Endothelial cell of umbilical vein (primary cell): ENCODE results near the gene NEDD4L. TPM values are rescaled to one million over a fixed set of nuclear protein-coding genes. Genes with fewer than 3 reads are reported as not detected.

ENCODE experiments used
- BruUV-seq: library from RNA; stranded (reverse); fragments of 400-500 nt; replicated peaks from 2 replicates; lab custom pipeline; 2021; lab: Mats Ljungman, UMichigan
- CTCF ChIA-PET: fragments of 300-600, 350-600 bp; sonication (Branson Sonifier 250); formaldehyde crosslinking; loops from one replicate; lab custom pipeline; 2021; ENCODE audit warnings: antibody characterized with exemption, inconsistent platforms; lab: Charles Lee
- POLR2A ChIA-PET: fragments of 300-600, 350-600 bp; sonication (Branson Sonifier 250); formaldehyde crosslinking; loops from one replicate; lab custom pipeline; 2021; ENCODE audit warnings: antibody characterized with exemption, inconsistent platforms; lab: Charles Lee
- DNase-seq: peaks from one replicate; pipeline ENCODE4 v3.0.0-alpha.2; 2011; ENCODE audit warnings: low read depth, low spot score
- FAIRE-seq: peaks from 2 replicates; lab custom pipeline; 2011; peaks lifted over from hg19 to GRCh38; lab: Jason Lieb, UNC
- H2AFZ ChIP-seq: 2 replicates; pipeline ENCODE4 v1.6.0; 2012; ENCODE audit warnings: low read depth, low read length, control low read depth, inconsistent platforms
- H3K27ac ChIP-seq: 2 replicates; pipeline ENCODE4 v1.5.1; 2011; ENCODE audit warnings: low read depth, mild to moderate bottlenecking, control low read depth, low read length, moderate library complexity; ENCODE audit not compliant: insufficient read depth
- H3K27me3 ChIP-seq, 2 experiments: 2 replicates each; pipeline versions ENCODE4 v1.6.0 to v1.6.1; 2011; ENCODE audit warnings: low read length in 2 of 2, mixed read lengths in 1 of 2; ENCODE audit not compliant: control insufficient read depth in 2 of 2, insufficient read depth in 2 of 2
- H3K36me3 ChIP-seq, 2 experiments: 2 replicates in 1 of 2; 3 replicates in 1 of 2; pipeline ENCODE4 v1.5.1; 2011; ENCODE audit warnings: low read length in 2 of 2, mild to moderate bottlenecking in 1 of 2, moderate library complexity in 1 of 2; ENCODE audit not compliant: control insufficient read depth in 2 of 2, insufficient read depth in 2 of 2; ENCODE audit errors: extremely low read depth in 1 of 2
- H3K4me1 ChIP-seq: 3 replicates; pipeline ENCODE4 v1.5.1; 2011; ENCODE audit warnings: mild to moderate bottlenecking, low read length; ENCODE audit not compliant: control insufficient read depth, insufficient read depth; ENCODE audit errors: extremely low read depth
- H3K4me2 ChIP-seq: 2 replicates; pipeline ENCODE4 v1.6.1; 2011; ENCODE audit warnings: low read length, control low read depth, mixed read lengths; ENCODE audit not compliant: insufficient read depth
- H3K4me3 ChIP-seq, 3 experiments: fragments of 200-600 bp in 1 of 3; sonication (generic), shearing (Covaris generic) in 1 of 3; replicated peaks in 1 of 3; 2 replicates each; pipeline ENCODE4 v1.5.1; 2011 to 2016; ENCODE audit warnings: control low read depth in 3 of 3, low read length in 3 of 3, mild to moderate bottlenecking in 2 of 3, inconsistent platforms in 1 of 3, low read depth in 1 of 3, moderate library complexity in 1 of 3; ENCODE audit not compliant: insufficient read depth in 1 of 3
- H3K79me2 ChIP-seq: 2 replicates; pipeline ENCODE4 v1.6.0; 2012; ENCODE audit warnings: low read length, inconsistent platforms; ENCODE audit not compliant: control insufficient read depth, insufficient read depth
- H3K9ac ChIP-seq: replicated peaks from 2 replicates; pipeline ENCODE3; 2011; ENCODE audit warnings: low read length, control low read depth; ENCODE audit not compliant: insufficient read depth; ENCODE audit errors: extremely low read depth
- H3K9me1 ChIP-seq: replicated peaks from 3 replicates; pipeline ENCODE4 v1.6.0; 2011; ENCODE audit warnings: mild to moderate bottlenecking, low read length; ENCODE audit not compliant: control insufficient read depth, insufficient read depth; ENCODE audit errors: extremely low read depth
- H3K9me3 ChIP-seq: replicated peaks from 2 replicates; pipeline ENCODE4 v1.5.1; 2012; ENCODE audit warnings: low read length, inconsistent platforms; ENCODE audit not compliant: control insufficient read depth, insufficient read depth
- H4K20me1 ChIP-seq: replicated peaks from 2 replicates; pipeline ENCODE3; 2011; ENCODE audit warnings: mild to moderate bottlenecking, low read length; ENCODE audit not compliant: control insufficient read depth, insufficient read depth; ENCODE audit errors: extremely low read depth
- CTCF ChIP-seq, 2 donors: IDR thresholded peaks; 1 replicate in 1 of 2; 2 replicates in 1 of 2; pipeline ENCODE4 v1.5.1; 2011; ENCODE audit warnings: low read length in 2 of 2, mild to moderate bottlenecking in 2 of 2, moderate library complexity in 2 of 2, control low read depth in 1 of 2, inconsistent platforms in 1 of 2, low read depth in 1 of 2; ENCODE audit not compliant: insufficient read depth in 1 of 2; ENCODE audit errors: extremely low read depth in 1 of 2
- EZH2 ChIP-seq: IDR thresholded peaks from 2 replicates; pipeline ENCODE4 v1.6.1; 2012; ENCODE audit warnings: borderline replicate concordance, low read depth, mild to moderate bottlenecking, moderate library complexity, low read length, inconsistent platforms; ENCODE audit not compliant: severe bottlenecking
- FOS ChIP-seq: IDR thresholded peaks from 2 replicates; pipeline ENCODE4 v1.6.1; 2011; ENCODE audit warnings: mild to moderate bottlenecking, low read length, moderate library complexity, borderline replicate concordance; ENCODE audit not compliant: insufficient read depth
- GATA2 ChIP-seq: IDR thresholded peaks from 2 replicates; pipeline ENCODE4 v1.7.0; 2011; ENCODE audit warnings: low read depth, mild to moderate bottlenecking, moderate library complexity, mixed read lengths, low read length; ENCODE audit not compliant: insufficient read length, insufficient read depth
- JUN ChIP-seq: IDR thresholded peaks from 2 replicates; pipeline ENCODE4 v1.6.1; 2011; ENCODE audit warnings: borderline replicate concordance, low read depth; ENCODE audit not compliant: insufficient read length, insufficient read depth
- MAX ChIP-seq: IDR thresholded peaks from 2 replicates; pipeline ENCODE4 v1.6.1; 2011; ENCODE audit not compliant: insufficient read depth, insufficient read length
- MYC ChIP-seq: IDR thresholded peaks from one replicate; pipeline ENCODE4 v1.6.1; 2011; ENCODE audit warnings: mild to moderate bottlenecking, low read depth, low read length
- POLR2AphosphoS5 ChIP-seq: IDR thresholded peaks from 2 replicates; pipeline ENCODE4 v1.6.1; 2012; ENCODE audit warnings: low read depth, mild to moderate bottlenecking, control low read depth, low read length, moderate library complexity; ENCODE audit not compliant: insufficient read depth
- dilution Hi-C: fragments of 300-500 bp; cut with MboI; formaldehyde crosslinking; loops from one replicate; pipeline ENCODE4 v1.15.0; 2019; ENCODE audit warnings: low sequenced_read_pairs; ENCODE audit not compliant: extremely low pct_ligation_motif_present
- intact Hi-C: fragments of 100-400 bp; cut with micrococcal nuclease; formaldehyde crosslinking; loops from one replicate; pipeline ENCODE4 v1.10.0; 2022
- polyA plus RNA-seq, 4 experiments: library from polyadenylated mRNA; depleted of rRNA in 3 of 4; stranded (reverse) in 3 of 4; unstranded in 1 of 4; fragments of >200 nt; gene quantifications; 2 replicates each; pipeline versions ENCODE4 v1.2.1 to v1.2.3, GENCODE V29; 2011 to 2012; ENCODE audit warnings: missing spikeins in 1 of 4
- total RNA-seq: library from RNA; stranded (reverse); gene quantifications from 2 replicates; pipeline ENCODE4 v1.2.3, GENCODE V29; 2021

NEDD4L gene
- total and polyA plus RNA-seq, 2 donors (not counting 3 experiments of a cell fraction or from before 2014, with no cell fraction given), result 20.5 to 78.9 TPM

DNA sequence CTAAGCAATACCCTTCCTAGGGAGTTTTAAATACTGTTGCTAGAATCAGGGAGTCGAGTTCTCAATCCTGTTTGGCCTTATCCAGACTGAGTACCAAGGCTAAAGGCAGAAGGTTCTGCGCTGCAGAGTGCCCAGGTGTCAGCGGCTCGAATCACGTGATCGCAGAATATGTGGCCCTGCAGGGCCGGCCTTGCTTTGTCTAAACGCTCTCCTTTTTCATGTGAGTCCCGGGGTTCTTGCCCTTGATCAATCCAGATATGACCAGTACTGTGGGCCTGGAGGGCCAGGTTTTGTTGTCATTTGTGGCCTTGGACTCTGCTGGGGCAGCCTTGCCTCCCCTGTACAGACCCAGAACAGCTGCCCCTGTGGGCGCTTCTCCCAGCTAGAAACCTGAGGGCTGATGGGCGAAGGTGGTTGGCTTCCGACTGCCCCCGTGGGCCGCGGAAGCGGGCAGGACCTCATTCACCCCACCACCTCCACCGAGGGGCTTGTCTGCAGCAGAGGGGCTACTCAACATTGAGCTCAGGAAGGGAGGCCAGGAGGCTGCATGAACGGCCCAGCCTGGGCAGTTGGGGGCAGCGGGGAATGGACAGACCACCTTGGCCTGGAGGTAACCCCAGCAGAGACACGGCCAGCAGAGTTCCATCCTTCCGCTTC is 359.9 kb downstream of the NEDD4L start:
- FAIRE-seq, result no peak
- CTCF ChIA-PET, result interaction anchor here (1.6 kb wide), 1 partner anchor 90 kb away, joined by 4 read pairs; no protein-coding TSS in a partner anchor
- intact Hi-C loops, result no loop called here

More for the DNA sequence above, 359.9 kb downstream of the NEDD4L start:
- Histone ChIP-seq H3K27me3 (no peaks in the 10 kb centered on the region), H3K36me3 (no peaks in the 10 kb centered on the region), H3K9me1 (no peaks in the 10 kb centered on the region), H3K79me2 (no peaks in the 10 kb centered on the region), H3K9ac (no peak overlapping the region), H3K27ac (no peak overlapping the region), H3K9me3 (no peaks in the 10 kb centered on the region), H2AFZ (no peak overlapping the region), H3K4me2 (no peak overlapping the region), H3K4me1 (no peaks in the 10 kb centered on the region), H4K20me1 (no peaks in the 10 kb centered on the region), H3K4me3 (no peak overlapping the region)
- no peak for TF ChIP-seq FOS
- TF ChIP-seq JUN, result no peak
- no peak for TF ChIP-seq POLR2AphosphoS5
- TF ChIP-seq GATA2, result no peak
- no peak for TF ChIP-seq EZH2
- no peak for TF ChIP-seq MYC
- TF ChIP-seq CTCF (IDR thresholded peaks at IDR 0.05; ENCODE audit: extremely low read depth in 1 of 2, insufficient read depth in 1 of 2, low read depth in 1 of 2, low read length in 2 of 2), result no peak
- TF ChIP-seq MAX, result no peak
- no peak for DNase-seq
- POLR2A ChIA-PET, result no interaction called here
- BruUV-seq, result no TSS peak
- dilution Hi-C loops, result no loop called here
